Hepatocyte (in vitro differentiated cells): ENCODE measurements around the gene ST6GALNAC2.

ENCODE experiments used
- EZH2 ChIP-seq: fragments of 200-600 bp; sonication (generic); IDR thresholded peaks from 2 replicates; pipeline ENCODE4 v1.6.1; 2016; ENCODE audit warnings: antibody characterized with exemption, mild to moderate bottlenecking, borderline replicate concordance
- EZH2phosphoT487 ChIP-seq: fragments of 200-600 bp; sonication (generic); IDR thresholded peaks from one replicate; pipeline ENCODE4 v1.6.1; 2018; ENCODE audit warnings: antibody characterized with exemption, mild to moderate bottlenecking, low read depth, moderate library complexity; ENCODE audit not compliant: unreplicated experiment, severe bottlenecking
- TF ChIP-seq, protein P1 (sequence below): fragments of 200-600 bp; sonication (generic); IDR thresholded peaks from 2 replicates; pipeline ENCODE4 v1.5.1; 2016; ENCODE audit warnings: antibody characterized with exemption, mild to moderate bottlenecking; ENCODE audit not compliant: poor library complexity

DNA sequence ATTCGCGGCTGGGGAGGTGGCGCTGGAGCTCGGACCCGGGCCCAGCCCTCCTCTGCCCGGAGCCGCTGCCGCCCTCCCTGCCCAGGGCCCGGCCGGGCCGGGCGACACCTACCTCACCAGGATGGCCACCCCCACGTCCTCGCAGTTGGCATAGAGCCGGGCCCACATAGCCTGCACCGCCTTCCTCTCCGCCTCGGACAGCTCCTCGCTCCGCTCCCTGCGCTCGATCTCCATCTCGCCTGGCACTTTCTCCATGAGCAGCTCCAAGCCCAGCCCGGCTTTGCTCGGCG lies 48.4 kb downstream of the ST6GALNAC2 start:
- TF ChIP-seq, protein P1, sequence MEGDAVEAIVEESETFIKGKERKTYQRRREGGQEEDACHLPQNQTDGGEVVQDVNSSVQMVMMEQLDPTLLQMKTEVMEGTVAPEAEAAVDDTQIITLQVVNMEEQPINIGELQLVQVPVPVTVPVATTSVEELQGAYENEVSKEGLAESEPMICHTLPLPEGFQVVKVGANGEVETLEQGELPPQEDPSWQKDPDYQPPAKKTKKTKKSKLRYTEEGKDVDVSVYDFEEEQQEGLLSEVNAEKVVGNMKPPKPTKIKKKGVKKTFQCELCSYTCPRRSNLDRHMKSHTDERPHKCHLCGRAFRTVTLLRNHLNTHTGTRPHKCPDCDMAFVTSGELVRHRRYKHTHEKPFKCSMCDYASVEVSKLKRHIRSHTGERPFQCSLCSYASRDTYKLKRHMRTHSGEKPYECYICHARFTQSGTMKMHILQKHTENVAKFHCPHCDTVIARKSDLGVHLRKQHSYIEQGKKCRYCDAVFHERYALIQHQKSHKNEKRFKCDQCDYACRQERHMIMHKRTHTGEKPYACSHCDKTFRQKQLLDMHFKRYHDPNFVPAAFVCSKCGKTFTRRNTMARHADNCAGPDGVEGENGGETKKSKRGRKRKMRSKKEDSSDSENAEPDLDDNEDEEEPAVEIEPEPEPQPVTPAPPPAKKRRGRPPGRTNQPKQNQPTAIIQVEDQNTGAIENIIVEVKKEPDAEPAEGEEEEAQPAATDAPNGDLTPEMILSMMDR: no peak
- TF ChIP-seq EZH2phosphoT487 (no peak), EZH2 (no peak)
